Neural progenitor cell (in vitro differentiated cells): ENCODE data around the gene PARP11.

Experiments
- CTCF ChIP-seq: fragments of 200-600 bp; sonication (generic); IDR thresholded peaks from 2 replicates; pipeline ENCODE4 v1.5.1; 2017; ENCODE audit warnings: antibody characterized with exemption, mild to moderate bottlenecking
- EZH2 ChIP-seq: fragments of 200-600 bp; sonication (generic); IDR thresholded peaks from 2 replicates; pipeline ENCODE4 v1.6.1; 2017; ENCODE audit warnings: antibody characterized with exemption, mild to moderate bottlenecking, moderate library complexity
- EZH2phosphoT487 ChIP-seq: fragments of 200-600 bp; sonication (generic); IDR thresholded peaks from 2 replicates; pipeline ENCODE4 v1.6.1; 2017; ENCODE audit warnings: antibody characterized with exemption

GRCh38 chr12:3797531-3798048, 75.6 kb downstream of the PARP11 start:
- TF ChIP-seq CTCF (peak; percentile 23), EZH2phosphoT487 (no peak), EZH2 (no peak)
